Measurements from ENCODE around the gene GUCA2A. TPM values are rescaled to one million over a fixed set of nuclear protein-coding genes. Genes with fewer than 3 reads are reported as not detected.

Gene GUCA2A
- total and polyA plus RNA-seq, 2 of the 13 experiments (the other 11 are each of a cell fraction or from before 2014, with no cell fraction given) = not detected

DNA sequence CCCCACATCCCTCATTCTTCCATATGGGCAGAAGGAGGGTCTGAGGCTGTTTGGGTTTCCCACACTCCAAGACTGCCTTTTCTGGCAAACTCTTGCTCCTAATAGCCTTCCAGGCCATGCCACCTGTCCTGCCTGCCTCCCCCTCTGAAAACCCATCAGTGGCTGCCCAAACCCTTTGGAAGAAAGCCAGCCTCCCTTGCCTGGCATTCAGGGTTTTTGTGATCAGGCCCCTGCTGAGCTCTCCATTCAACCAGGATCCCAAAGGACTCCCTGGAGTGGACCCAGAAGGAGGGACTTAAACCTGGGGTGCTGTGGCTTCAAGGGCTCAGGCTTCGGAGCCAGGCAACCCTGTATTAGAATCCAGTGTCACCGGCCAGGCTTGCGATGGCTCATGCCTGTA, 4.2 kb upstream of the GUCA2A start (continued):
- TF ChIP-seq ZNF280D (CRISPR knock-in tag; IDR thresholded peaks at IDR 0.05) (no peak), FOXP4 (CRISPR knock-in tag; IDR thresholded peaks at IDR 0.05) (no peak)
- TF ChIP-seq, protein P1, sequence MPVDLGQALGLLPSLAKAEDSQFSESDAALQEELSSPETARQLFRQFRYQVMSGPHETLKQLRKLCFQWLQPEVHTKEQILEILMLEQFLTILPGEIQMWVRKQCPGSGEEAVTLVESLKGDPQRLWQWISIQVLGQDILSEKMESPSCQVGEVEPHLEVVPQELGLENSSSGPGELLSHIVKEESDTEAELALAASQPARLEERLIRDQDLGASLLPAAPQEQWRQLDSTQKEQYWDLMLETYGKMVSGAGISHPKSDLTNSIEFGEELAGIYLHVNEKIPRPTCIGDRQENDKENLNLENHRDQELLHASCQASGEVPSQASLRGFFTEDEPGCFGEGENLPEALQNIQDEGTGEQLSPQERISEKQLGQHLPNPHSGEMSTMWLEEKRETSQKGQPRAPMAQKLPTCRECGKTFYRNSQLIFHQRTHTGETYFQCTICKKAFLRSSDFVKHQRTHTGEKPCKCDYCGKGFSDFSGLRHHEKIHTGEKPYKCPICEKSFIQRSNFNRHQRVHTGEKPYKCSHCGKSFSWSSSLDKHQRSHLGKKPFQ (CRISPR knock-in tag; IDR thresholded peaks at IDR 0.05; ENCODE audit: insufficient replicate concordance) = no peak

DNA sequence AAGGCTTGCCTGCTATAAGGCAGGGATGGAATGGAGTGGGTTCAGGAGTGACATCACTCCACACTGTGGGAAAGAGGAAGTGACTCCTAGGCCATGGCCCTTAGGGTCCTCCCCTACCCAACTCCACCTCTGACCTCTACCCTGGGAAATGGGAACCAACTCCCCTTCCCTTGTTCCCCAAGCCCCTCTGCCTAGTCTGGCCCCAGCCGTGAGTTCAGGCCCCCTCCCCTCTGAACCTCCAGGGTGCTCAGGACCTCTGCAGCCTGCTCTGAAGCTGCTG, 3.8 kb upstream of the GUCA2A start:
- POLR2A ChIA-PET = no interaction called here
- peaks cover 0 to 16% of the 10 kb centered on the region in 2 experiments; a peak in 2 of 5 replicates for H3K27me3 ChIP-seq (ENCODE audit: control insufficient read depth in 1 of 2, insufficient read depth in 2 of 2, low read length in 2 of 2)
- WGBS (ENCODE audit: low lambda C conversion rate) = 0% methylated on average over 1 of the region's 1 CpG
- in situ Hi-C loops (cut with HindIII; ENCODE audit: extremely low pct_ligation_motif_present, low pct_unique_long_range_greater_than_20kb) (no loop called here), intact Hi-C loops (cut with micrococcal nuclease; ENCODE audit: unreplicated experiment) (no loop called here)
- no peak overlapping the region for H3K9ac ChIP-seq (ENCODE audit: insufficient read depth, low read depth, low read length)
- no peaks in the 10 kb centered on the region for H4K20me1 ChIP-seq (ENCODE audit: insufficient read depth, low read length)
- no peaks in the 10 kb centered on the region for H3K79me2 ChIP-seq (ENCODE audit: insufficient read depth, low read length)
- H3K27ac ChIP-seq (ENCODE audit: extremely low read length, insufficient read depth, low read length) = no peak overlapping the region
- no peaks in the 10 kb centered on the region for H3K9me3 ChIP-seq (ENCODE audit: low read length)
- no peaks in the 10 kb centered on the region for H3K36me3 ChIP-seq (replicated peaks in 1 of 2; ENCODE audit: control insufficient read depth in 1 of 2, insufficient read depth in 2 of 2, low read length in 2 of 2)
- DNase-seq (ENCODE audit: low spot score) = no peak
- ATAC-seq = no peak
- H3K4me3 ChIP-seq (replicated peaks in 1 of 3; ENCODE audit: insufficient read depth in 1 of 3, low read depth in 2 of 3, low read length in 3 of 3) = no peak overlapping the region
- H3K4me2 ChIP-seq (ENCODE audit: low read depth, low read length) = no peak overlapping the region
- no peak for FAIRE-seq
- peaks cover 46% of the 10 kb centered on the region for H3K4me1 ChIP-seq (ENCODE audit: insufficient read depth, low read length)
- no TSS peak for BruUV-seq (replicated peaks)
- CTCF ChIA-PET (ENCODE audit: low intra/inter-chr PET ratio, low total read pairs) = no interaction called here
- H2AFZ ChIP-seq (ENCODE audit: low read length) = no peak overlapping the region
- TF ChIP-seq SPEN (CRISPR knock-in tag; IDR thresholded peaks at IDR 0.05; ENCODE audit: low read depth) = no peak
- no peak for TF ChIP-seq ZNF446 (CRISPR knock-in tag; IDR thresholded peaks at IDR 0.05)
- TF ChIP-seq MTA1 (CRISPR knock-in tag; IDR thresholded peaks at IDR 0.05; ENCODE audit: borderline replicate concordance) = no peak
- TF ChIP-seq FOXM1 (CRISPR knock-in tag; IDR thresholded peaks at IDR 0.05) = no peak

Measured in HepG2 (cell line).